Left renal pelvis (tissue), 4 donors: ENCODE measurements around the gene TRAPPC12. TPM values are rescaled to one million over a fixed set of nuclear protein-coding genes. Genes with fewer than 3 reads are reported as not detected.

Experiments used
- DNase-seq, 4 donors: peaks; one replicate each; pipeline ENCODE4 v3.0.0-alpha.2; 2013; ENCODE audit warnings: low read depth in 4 of 4, low spot score in 3 of 4
- polyA plus RNA-seq, 4 donors: library from polyadenylated mRNA; unstranded; fragments of 120-200 nt; gene quantifications; one replicate each; pipeline ENCODE4 v1.2.1, GENCODE V29; 2013; ENCODE audit not compliant: insufficient read length in 4 of 4

The TRAPPC12 gene
- polyA plus RNA-seq, 4 donors, result 56.7 to 98.6 (median 75.9) TPM

DNA sequence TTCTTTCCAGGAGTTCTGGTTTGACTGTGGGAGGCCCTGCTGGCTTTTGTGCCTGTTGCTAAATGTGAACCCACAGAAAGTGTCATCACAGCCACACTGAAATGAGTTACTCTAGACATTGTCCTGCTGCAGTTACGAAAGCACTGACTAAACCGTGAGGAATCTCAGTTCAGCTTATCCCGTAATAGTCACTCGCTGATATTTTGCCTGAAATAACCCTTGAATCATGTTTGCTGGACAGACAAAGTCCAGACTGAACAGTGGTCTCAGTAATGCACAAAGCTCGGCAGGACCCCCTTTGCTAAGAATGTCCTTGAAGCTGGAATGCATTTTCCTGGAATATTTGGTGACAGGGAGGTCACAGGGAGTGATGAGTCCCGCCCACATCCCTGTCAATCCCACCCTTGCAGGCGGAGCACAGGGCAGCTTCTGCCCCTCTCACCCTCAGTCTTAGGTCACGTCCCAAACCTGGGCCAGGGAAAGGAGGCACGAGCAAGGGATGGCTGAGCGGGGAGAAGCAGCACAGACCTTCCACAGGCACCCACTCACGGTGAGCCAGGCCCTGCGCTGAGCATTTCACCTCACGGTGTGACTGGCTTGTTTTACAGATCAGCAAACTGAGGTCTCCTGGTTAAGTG lies 86.5 kb downstream of the TRAPPC12 start:
- DNase-seq, result no peak

GRCh38 chr2:3466482-3466863 lies 87.0 kb downstream of the TRAPPC12 start:
- no peak for DNase-seq

GRCh38 chr2:3466966-3467365 lies 87.5 kb downstream of the TRAPPC12 start:
- no peak for DNase-seq

- no peak for DNase-seq
Observed at GRCh38 chr2:3467654-3468053, 88.2 kb downstream of the TRAPPC12 start.

GRCh38 chr2:3468296-3468988 lies 88.9 kb downstream of the TRAPPC12 start:
- DNase-seq, result no peak

DNA sequence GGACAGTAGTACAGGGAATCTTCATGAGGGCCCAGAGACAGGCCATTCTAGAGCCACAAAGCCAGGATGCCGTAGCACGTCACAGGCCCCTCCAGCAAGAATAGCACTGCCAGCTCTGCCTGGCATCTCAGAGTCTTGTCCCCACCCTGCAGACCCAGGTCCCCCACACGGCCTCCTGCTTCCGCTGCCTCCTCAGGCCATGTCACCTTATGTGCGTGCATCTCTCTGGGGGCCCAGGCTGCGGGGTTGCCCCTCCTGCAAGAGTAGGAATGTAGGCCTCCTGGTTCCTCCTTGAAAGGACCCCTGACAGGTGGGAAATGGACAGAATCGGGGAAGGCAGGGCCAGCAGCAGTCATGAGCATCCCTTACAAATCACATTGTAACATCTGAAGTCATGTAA lies 90.0 kb downstream of the TRAPPC12 start:
- DNase-seq, result no peak

- DNase-seq, result no peak
Observed at GRCh38 chr2:3470166-3470651, 90.7 kb downstream of the TRAPPC12 start.

GRCh38 chr2:3470856-3471737 lies 91.6 kb downstream of the TRAPPC12 start:
- no peak for DNase-seq

- no peak for DNase-seq
Observed at GRCh38 chr2:3472296-3472695, 92.8 kb downstream of the TRAPPC12 start.

GRCh38 chr2:3472966-3473365 lies 93.5 kb downstream of the TRAPPC12 start:
- DNase-seq, result no peak

DNA sequence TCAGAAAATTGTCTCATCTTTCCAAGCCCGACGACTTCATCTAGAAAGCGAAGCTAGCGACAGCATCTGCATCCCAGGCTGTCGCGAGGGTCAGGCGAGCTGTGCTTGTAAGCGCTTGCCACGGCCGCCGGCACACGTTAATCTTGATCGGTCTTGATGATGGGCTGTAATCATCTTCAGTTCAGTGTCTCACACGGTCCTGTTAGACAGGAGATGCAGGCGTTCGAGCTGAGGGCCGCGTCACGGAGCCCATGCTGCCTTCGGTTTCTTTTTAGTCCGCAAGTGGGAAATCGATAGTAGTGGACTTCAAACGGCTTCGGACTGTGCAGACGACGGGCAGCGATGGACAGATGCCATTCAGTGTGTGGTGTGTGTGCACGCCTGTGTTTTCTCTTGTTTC lies 96.3 kb downstream of the TRAPPC12 start:
- DNase-seq, result no peak

GRCh38 chr2:3476321-3476984 lies 97.0 kb downstream of the TRAPPC12 start:
- DNase-seq, result no peak

GRCh38 chr2:3476985-3477327 lies 97.5 kb downstream of the TRAPPC12 start:
- no peak for DNase-seq

DNA sequence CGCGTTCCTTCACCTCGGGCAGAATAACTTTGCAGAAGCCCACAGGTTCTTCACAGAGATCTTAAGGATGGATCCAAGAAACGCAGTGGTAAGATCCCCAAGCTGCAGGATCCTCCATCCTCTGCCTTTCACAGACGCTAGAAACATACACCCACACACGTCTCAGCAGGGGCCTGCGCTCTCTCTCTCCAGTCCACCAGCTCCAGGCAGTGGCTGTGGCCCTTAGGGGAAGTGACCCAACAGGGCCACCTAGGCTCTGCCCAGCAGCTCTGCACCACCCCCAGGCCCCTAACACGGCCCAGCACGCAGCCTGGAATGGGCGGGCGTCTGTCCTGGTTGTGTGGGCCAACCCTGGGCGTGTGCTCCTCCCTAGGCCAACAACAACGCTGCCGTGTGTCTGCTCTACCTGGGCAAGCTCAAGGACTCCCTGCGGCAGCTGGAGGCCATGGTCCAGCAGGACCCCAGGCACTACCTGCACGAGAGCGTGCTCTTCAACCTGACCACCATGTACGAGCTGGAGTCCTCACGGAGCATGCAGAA lies 99.4 kb downstream of the TRAPPC12 start:
- DNase-seq, result no peak

DNA sequence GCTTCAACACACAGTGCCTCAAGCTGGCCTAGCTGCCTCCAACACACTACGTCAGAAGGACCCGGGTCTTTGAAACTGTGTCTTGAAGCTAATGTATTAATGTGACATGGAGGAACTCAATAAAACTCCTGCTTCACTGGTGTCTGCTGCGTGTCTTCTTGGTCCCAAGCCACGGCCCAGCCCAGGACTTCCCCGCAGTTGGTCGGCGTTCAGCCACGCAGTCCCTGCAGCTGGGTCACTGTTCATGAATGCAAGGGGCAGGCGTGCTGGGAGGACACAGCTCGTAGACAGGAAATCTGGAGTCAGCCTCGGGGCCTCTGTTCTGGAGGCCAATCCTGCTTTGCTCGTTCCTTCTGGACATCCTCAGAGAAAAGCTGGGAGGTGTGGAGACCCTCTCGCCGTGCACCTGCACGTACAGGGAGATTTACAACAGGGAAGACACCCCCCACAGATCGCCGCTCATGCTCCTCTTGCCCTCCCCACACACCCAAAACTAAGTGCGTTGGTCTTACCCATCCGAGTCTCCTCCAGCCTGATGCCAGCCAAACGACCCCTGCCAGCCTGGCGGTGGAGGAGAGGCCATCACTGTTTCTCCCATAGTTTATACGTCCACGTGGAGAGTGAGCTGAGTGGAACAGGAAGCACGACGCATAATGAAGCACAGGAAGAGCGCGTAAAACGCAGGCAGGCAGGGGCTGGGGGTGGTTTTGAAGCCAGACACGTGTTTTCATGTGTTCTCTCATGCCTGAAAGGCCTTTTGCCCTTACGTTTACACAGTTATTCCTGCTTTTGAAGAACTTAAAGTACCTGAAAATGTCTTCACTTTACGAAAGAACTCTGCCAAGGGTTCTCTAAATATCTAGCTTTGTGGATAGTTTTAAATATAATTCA lies 100.2 kb downstream of the TRAPPC12 start:
- no peak for DNase-seq

DNA sequence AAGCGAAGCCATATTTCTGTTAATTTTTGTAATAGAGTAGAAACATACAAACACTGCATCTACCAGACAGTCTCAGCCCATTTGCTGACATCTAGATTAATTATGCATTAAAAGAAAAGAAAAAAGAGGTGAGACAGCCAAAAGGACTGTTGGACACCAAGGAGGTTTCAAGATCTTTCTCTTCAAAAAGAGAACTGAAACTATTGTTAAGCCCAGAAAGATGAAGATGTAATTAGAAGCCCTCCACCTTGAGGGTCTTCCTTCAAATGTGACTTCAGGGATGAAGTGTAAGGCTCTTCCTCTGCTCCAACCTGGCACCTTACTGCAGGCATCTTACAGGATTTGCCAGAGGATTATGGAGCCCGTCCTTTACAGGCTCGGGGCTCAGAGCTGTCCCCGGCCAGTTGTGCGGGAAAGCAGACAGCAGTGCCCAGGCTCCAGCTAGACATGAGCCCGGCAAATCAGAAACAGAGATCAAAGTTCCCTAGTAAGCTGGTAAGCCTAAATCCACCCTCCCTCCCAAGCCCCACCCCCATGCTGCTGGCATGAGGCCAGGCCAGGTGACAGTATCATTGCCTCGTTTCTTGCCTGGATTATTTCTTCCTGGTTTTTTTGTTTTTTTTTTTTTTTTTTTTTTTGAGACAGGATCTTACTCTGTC lies 101.0 kb downstream of the TRAPPC12 start:
- no peak for DNase-seq

DNA sequence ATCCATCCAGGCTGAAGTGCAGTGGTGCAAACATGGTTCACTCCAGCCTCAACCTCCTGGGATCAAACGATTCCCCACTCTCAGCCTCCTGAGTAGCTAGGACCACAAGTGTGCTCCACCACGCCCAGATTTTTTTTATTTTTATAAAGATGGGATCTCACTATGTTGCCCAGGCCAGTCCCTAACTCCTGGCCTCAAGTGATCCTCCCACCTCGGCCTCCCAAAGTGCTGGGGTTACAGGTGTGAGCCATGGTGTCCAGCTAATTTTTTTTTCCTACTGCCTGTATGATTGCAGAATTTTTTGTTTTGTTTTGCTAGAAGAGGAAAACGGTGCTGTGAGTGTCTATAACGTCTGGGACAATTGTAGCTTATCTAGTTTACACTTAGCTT lies 101.5 kb downstream of the TRAPPC12 start:
- DNase-seq, result no peak

DNA sequence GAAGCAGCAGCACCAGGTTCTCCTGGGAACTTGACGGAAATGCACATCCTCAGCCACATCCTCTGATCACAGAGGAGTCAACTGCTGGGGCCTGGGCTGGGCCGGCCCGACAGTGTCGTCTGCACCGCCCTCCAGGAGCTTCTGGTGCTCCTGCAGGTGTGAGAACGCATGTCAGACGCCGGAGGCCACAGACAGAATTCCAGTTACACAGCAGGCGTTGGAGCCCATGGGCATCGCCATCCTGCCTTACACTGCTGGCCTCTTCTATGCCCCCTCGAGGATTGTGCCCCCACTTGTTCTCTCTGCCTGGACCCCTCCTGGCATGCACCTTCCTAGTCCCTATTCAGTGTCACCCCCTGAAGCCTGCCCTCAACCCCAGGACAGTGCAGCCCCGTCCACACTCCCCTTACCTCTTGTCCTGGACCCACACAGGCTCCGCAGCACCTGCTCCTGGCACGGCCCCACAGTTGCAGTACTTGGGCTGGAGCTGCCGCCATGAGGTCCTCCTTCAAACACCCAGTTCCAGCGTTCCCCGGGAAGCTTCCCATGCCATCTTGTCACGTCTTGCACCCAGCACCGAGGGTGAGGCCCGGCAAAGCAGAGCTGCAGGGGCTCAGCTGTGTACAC lies 102.4 kb downstream of the TRAPPC12 start:
- no peak for DNase-seq

- DNase-seq, result no peak
Observed at GRCh38 chr2:3482363-3482821, 102.9 kb downstream of the TRAPPC12 start.
